Rectal smooth muscle tissue (tissue), 1 donor: ENCODE measurements around the gene OLR1.

Experiments used
- H3K27ac ChIP-seq: one replicate; pipeline ENCODE4 v1.7.0; 2013; ENCODE audit warnings: low read depth, low read length, inconsistent platforms
- H3K27me3 ChIP-seq: one replicate; pipeline ENCODE4 v1.7.0; 2013; ENCODE audit warnings: low read length; ENCODE audit not compliant: control insufficient read depth, insufficient read depth
- H3K36me3 ChIP-seq: one replicate; pipeline ENCODE4 v1.7.0; 2013; ENCODE audit warnings: low read length; ENCODE audit not compliant: control insufficient read depth, insufficient read depth
- H3K4me1 ChIP-seq: one replicate; pipeline ENCODE4 v1.7.0; 2013; ENCODE audit warnings: low read length; ENCODE audit not compliant: control insufficient read depth, insufficient read depth
- H3K4me3 ChIP-seq: one replicate; pipeline ENCODE4 v1.7.0; 2013; ENCODE audit warnings: low read length
- H3K9ac ChIP-seq: one replicate; pipeline ENCODE4 v1.7.0; 2013; ENCODE audit warnings: low read length

The OLR1 gene

GRCh38 chr12:10186299-10186698 lies 14.4 kb upstream of the OLR1 start:
- no peak overlapping the region for H3K9ac ChIP-seq
- H3K27me3 ChIP-seq, result no peaks in the 10 kb centered on the region
- H3K27ac ChIP-seq, result no peak overlapping the region
- H3K36me3 ChIP-seq, result no peaks in the 10 kb centered on the region
- H3K4me1 ChIP-seq, result no peaks in the 10 kb centered on the region
- no peak overlapping the region for H3K4me3 ChIP-seq

- Histone ChIP-seq H3K4me3 (no peak overlapping the region), H3K9ac (no peak overlapping the region), H3K4me1 (no peaks in the 10 kb centered on the region), H3K36me3 (no peaks in the 10 kb centered on the region), H3K27ac (no peak overlapping the region), H3K27me3 (no peaks in the 10 kb centered on the region)
These were observed 12.4 kb upstream of the OLR1 start for GRCh38 chr12:10184261-10184843.

- no peaks in the 10 kb centered on the region for H3K36me3 ChIP-seq
- no peak overlapping the region for H3K4me3 ChIP-seq
- H3K27me3 ChIP-seq, result no peaks in the 10 kb centered on the region
- H3K9ac ChIP-seq, result no peak overlapping the region
- no peak overlapping the region for H3K27ac ChIP-seq
- no peaks in the 10 kb centered on the region for H3K4me1 ChIP-seq
These were observed 10.6 kb upstream of the OLR1 start for GRCh38 chr12:10182354-10183049.

GRCh38 chr12:10179776-10180181 lies 7.8 kb upstream of the OLR1 start:
- H3K4me3 ChIP-seq, result no peak overlapping the region
- H3K27ac ChIP-seq, result no peak overlapping the region
- no peaks in the 10 kb centered on the region for H3K4me1 ChIP-seq
- H3K9ac ChIP-seq, result no peak overlapping the region
- no peaks in the 10 kb centered on the region for H3K36me3 ChIP-seq
- H3K27me3 ChIP-seq, result no peaks in the 10 kb centered on the region

- Histone ChIP-seq H3K4me3 (no peak within 1 kb of the TSS), H3K4me1 (no peaks in the 10 kb centered on the region), H3K36me3 (no peaks in the 10 kb centered on the region), H3K27me3 (no peaks in the 10 kb centered on the region), H3K9ac (no peak within 1 kb of the TSS), H3K27ac (no peak within 1 kb of the TSS)
These were observed 6.9 kb upstream of the OLR1 start, which contains the start of gene TMEM52B for GRCh38 chr12:10178821-10179220. TSS of gene TMEM52B (plus strand) at chr12:10179032. CDS start at chr12:10179575, 543 bp downstream.

- no peak overlapping the region for H3K4me3 ChIP-seq
- H3K27me3 ChIP-seq, result no peaks in the 10 kb centered on the region
- no peaks in the 10 kb centered on the region for H3K36me3 ChIP-seq
- no peak overlapping the region for H3K27ac ChIP-seq
- no peak overlapping the region for H3K9ac ChIP-seq
- H3K4me1 ChIP-seq, result no peaks in the 10 kb centered on the region
These were observed 4.1 kb upstream of the OLR1 start for GRCh38 chr12:10175846-10176636.

- Histone ChIP-seq H3K27me3 (no peaks in the 10 kb centered on the region), H3K27ac (no peak overlapping the region), H3K36me3 (no peaks in the 10 kb centered on the region), H3K4me3 (no peak overlapping the region), H3K4me1 (no peaks in the 10 kb centered on the region), H3K9ac (no peak overlapping the region)
These were observed 3.2 kb upstream of the OLR1 start for GRCh38 chr12:10174986-10175614.

GRCh38 chr12:10170216-10170615 lies 1.7 kb downstream of the OLR1 start:
- Histone ChIP-seq H3K9ac (no peak overlapping the region), H3K4me1 (no peaks in the 10 kb centered on the region), H3K4me3 (no peak overlapping the region), H3K27ac (no peak overlapping the region), H3K36me3 (no peaks in the 10 kb centered on the region), H3K27me3 (no peaks in the 10 kb centered on the region)

- Histone ChIP-seq H3K4me3 (no peak overlapping the region), H3K4me1 (no peaks in the 10 kb centered on the region), H3K27ac (no peak overlapping the region), H3K9ac (no peak overlapping the region), H3K36me3 (no peaks in the 10 kb centered on the region), H3K27me3 (no peaks in the 10 kb centered on the region)
These were observed 2.8 kb downstream of the OLR1 start for GRCh38 chr12:10169104-10169503.

- no peaks in the 10 kb centered on the region for H3K36me3 ChIP-seq
- H3K9ac ChIP-seq, result no peak overlapping the region
- no peaks in the 10 kb centered on the region for H3K4me1 ChIP-seq
- H3K27ac ChIP-seq, result no peak overlapping the region
- H3K27me3 ChIP-seq, result no peaks in the 10 kb centered on the region
- H3K4me3 ChIP-seq, result no peak overlapping the region
These were observed 4.3 kb downstream of the OLR1 start for GRCh38 chr12:10167599-10167998.

GRCh38 chr12:10165421-10165820 lies 6.5 kb downstream of the OLR1 start:
- Histone ChIP-seq H3K4me3 (no peak overlapping the region), H3K4me1 (no peaks in the 10 kb centered on the region), H3K27me3 (no peaks in the 10 kb centered on the region), H3K9ac (no peak overlapping the region), H3K36me3 (no peaks in the 10 kb centered on the region), H3K27ac (no peak overlapping the region)

- no peaks in the 10 kb centered on the region for H3K36me3 ChIP-seq
- H3K9ac ChIP-seq, result no peak overlapping the region
- H3K27ac ChIP-seq, result no peak overlapping the region
- no peak overlapping the region for H3K4me3 ChIP-seq
- H3K4me1 ChIP-seq, result no peaks in the 10 kb centered on the region
- no peaks in the 10 kb centered on the region for H3K27me3 ChIP-seq
These were observed 8.8 kb downstream of the OLR1 start for GRCh38 chr12:10163084-10163483.
